ENCODE data around the gene B3GNT3.
A peak's percentile ranks its signal among the peaks of the same experiment; 100 is the strongest.

Gene B3GNT3

GRCh38 chr19:17836530-17836929, 41.6 kb downstream of the B3GNT3 start:
- no peak for FAIRE-seq

- no peak for FAIRE-seq
These were observed 43.0 kb downstream of the B3GNT3 start for GRCh38 chr19:17837972-17838371.

- no peak for FAIRE-seq
These were observed 45.1 kb downstream of the B3GNT3 start for GRCh38 chr19:17840019-17840418.

GRCh38 chr19:17841371-17841809, 46.5 kb downstream of the B3GNT3 start:
- no peak for FAIRE-seq

GRCh38 chr19:17841810-17842662, 47.1 kb downstream of the B3GNT3 start:
- no peak for FAIRE-seq

- FAIRE-seq, result no peak
These were observed 47.8 kb downstream of the B3GNT3 start for GRCh38 chr19:17842663-17843291.

- no peak for FAIRE-seq
These were observed 48.4 kb downstream of the B3GNT3 start for GRCh38 chr19:17843292-17843827.

GRCh38 chr19:17843908-17844490, 49.1 kb downstream of the B3GNT3 start:
- FAIRE-seq, result no peak

GRCh38 chr19:17846146-17846545, 51.2 kb downstream of the B3GNT3 start:
- no peak for FAIRE-seq

GRCh38 chr19:17847538-17848366, 52.8 kb downstream of the B3GNT3 start, which contains the start of gene JAK3:
Gene JAK3 (minus strand): TSS chr19:17847982. CDS start chr19:17844417, 3,565 bp downstream.
- FAIRE-seq, result no peak

GRCh38 chr19:17848595-17849292, 53.8 kb downstream of the B3GNT3 start:
- FAIRE-seq, result no peak

GRCh38 chr19:17854061-17854460, 59.1 kb downstream of the B3GNT3 start:
- no peak for FAIRE-seq

- no peak for FAIRE-seq
These were observed 60.6 kb downstream of the B3GNT3 start for GRCh38 chr19:17855280-17856152.

- FAIRE-seq, result peak; percentile 86
These were observed 64.8 kb downstream of the B3GNT3 start, which contains the start of gene RPL18A for GRCh38 chr19:17859533-17860330. Gene RPL18A (plus strand): TSS chr19:17859910. CDS start chr19:17859957, 47 bp downstream.

- FAIRE-seq, result no peak
These were observed 65.5 kb downstream of the B3GNT3 start for GRCh38 chr19:17860331-17860992.

- FAIRE-seq, result no peak
These were observed 66.0 kb downstream of the B3GNT3 start for GRCh38 chr19:17860993-17861360.

GRCh38 chr19:17861542-17862402, 66.8 kb downstream of the B3GNT3 start:
- FAIRE-seq, result no peak

All from islet of Langerhans (tissue), 1 donor.